Epidermal melanocyte (primary cell): ENCODE results near the gene FASTKD3.
A peak's percentile ranks its signal among the peaks of the same experiment; 100 is the strongest.

ENCODE experiments used
- DNase-seq: peaks from one replicate; pipeline ENCODE4 v3.0.0; 2011; ENCODE audit warnings: low spot score; ENCODE audit not compliant: insufficient read length

Gene FASTKD3

DNA sequence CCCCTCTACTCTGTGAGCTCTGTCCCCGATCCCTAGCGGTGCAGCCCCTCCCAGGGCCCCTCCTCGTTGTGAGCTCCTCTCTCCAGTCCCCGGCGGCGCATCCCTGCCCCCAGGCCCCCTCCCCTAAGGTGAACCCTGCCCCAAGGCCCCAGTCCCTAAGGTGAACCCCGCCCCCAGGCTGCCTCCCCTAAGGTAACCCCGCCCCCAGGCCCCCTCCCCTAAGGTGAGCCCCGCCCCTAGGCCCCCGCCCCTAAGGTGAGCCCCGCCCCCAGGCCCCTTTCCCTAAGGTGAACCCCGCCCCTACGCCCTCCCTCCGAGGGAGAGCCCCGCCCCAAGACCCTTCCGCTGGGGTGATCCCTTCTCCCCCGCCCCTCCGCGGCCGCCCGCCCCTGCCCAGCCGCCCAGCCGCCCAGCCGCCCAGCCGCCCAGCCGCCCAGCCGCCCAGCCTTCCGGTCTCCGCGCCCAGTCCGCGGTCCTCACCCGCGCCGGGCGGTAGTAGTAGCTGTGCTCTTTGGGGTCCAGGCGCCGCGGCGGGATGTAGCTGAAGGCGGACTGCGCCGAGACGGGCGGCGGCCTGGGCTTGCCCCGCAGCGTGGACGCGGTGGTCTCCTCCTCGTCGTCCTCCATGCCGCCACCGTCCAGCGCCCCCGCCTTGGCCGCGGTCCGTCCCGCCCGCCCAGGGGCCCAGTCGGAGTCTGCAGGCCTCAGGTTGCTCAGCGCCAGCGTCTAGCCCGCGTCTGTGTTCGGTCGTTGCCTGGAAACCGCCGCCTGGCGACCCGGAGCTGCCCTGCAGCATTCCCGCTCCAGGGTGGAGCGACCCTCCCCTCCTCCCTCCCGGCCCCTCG, 18.2 kb downstream of the FASTKD3 start, which contains the start of gene CFAP90:
CFAP90 (minus strand) TSS at position 739 of the 845 bp plus-strand sequence; CDS start at position 627, 112 bp downstream.
- DNase-seq: no peak

DNA sequence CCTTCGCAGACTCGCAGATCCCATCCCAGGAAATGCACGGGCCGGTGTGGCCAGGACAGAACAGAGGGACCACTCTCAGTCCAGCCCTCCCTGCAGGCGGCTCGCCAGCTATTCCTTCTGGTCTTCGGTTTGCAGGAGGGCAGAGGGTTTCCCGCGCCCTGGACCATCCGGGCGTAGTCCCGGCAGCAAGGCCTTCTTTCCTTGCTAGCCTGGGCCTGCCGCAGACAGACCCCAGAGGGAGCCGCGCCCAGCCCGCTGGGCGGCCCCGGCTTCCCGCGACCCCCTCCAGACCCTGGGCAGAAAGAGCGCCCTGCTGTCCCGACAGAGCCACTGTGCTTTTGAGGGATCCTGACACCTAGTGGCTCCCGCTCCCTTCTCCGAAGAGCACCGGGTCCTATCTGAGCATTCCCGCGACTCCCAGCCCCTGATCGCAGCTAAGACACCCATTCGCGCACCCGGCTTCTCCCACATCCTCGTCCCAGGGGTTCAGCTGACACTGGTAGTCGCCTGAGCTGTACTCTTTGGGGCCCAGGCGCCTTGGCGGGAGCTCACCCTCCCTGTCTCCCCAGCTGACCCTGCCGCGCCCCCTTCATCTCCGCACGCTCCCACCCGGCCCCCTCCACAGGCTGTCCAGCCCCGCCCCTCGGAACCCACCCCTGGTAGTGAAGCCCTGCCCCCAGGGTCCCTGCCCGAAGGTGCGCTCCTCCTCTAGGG, 19.0 kb downstream of the FASTKD3 start:
- no peak for DNase-seq

DNA sequence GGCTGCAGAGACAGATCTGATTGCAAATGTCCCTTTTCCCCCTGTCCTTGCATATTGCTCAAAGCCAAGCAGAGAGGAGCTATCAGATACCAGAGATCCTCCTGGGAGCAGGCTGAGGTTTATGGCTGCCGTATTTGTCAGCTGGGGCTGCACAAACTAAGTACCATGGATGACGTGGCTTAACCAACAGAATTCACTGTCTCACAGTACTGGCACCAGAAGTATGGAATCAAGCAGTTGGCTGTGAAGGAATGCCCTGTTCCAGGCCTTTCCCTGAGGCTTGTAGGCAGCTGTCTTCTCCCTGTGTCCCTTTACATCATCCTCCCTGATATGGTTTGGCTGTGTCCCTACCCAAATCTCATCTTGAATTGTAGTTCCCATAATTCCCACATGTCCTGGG, 20.5 kb downstream of the FASTKD3 start:
- no peak for DNase-seq

DNA sequence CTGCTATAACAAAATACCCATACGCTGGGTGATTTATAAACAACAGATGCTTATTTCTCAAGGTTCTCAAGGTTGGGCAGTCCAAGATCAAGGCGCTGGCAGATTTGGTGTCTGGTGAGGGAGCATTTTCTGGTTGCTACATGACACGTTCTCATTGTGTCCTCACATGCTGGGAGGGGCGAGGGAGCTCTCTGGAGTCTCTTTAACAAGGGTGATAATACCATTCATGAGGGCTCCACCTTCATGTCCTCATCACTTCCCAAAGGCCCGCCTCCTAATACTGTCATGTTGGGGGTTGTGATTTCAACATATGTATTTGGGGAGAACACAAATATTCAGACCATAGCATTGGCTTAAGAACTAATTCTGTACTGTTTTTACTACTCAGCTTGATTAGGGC, 22.5 kb downstream of the FASTKD3 start:
- no peak for DNase-seq

DNA sequence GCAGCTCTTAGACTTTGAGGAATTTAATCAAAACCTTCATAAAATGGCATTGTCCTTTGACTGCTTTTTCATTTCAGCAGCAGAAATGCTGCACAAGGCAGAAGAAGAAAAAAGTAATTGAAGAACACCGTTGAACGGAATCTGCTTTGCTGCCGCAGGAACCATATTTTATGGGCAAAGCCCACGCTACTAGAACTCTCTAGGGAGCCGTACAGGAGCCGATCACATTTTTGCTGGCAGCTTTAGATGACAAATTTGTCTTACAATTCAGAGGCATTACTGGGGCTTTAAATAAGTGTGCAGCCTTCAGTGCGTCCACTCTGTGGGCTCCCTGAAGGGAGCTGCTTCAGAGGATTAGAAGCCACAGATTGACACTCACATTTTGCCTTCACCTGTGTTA, 23.3 kb downstream of the FASTKD3 start:
- DNase-seq: no peak

DNA sequence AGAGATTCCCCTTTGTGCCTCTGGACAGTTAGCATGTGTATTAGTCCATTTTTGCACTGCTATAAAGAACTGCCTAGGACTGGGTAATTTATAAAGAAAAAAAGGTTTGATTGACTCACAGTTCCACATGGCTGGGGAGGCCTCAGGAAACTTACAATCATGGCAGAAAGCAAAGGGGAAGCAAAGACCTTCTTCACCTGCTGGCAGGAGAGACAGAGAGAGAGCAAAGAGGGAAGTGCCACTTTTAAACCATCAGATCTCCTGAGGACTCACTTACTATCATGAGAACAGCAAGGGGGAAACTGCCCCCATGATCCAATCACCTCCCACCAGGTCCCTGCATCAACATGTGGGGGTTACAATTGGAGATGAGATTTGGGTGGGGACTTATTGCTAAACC, 23.9 kb downstream of the FASTKD3 start:
- DNase-seq: no peak

DNA sequence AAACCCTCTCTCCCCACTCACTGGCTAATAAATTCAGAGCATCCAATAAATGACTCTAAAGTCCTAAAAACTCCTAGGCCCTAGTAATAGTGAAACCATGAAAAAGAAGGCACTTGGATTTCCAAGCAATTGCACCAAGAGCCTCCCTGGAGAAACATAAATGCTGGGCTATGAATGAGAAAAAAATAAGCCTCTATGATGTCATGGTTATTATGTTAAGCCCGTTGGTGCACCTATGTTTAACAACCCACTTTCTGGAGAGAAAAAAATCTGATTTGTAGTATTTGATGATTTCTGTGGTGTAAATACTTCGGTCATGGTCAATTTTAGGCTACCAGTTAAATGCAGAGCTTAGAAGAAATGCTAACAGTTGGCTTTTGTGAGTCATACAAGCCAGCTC, 26.3 kb downstream of the FASTKD3 start:
- no peak for DNase-seq

DNA sequence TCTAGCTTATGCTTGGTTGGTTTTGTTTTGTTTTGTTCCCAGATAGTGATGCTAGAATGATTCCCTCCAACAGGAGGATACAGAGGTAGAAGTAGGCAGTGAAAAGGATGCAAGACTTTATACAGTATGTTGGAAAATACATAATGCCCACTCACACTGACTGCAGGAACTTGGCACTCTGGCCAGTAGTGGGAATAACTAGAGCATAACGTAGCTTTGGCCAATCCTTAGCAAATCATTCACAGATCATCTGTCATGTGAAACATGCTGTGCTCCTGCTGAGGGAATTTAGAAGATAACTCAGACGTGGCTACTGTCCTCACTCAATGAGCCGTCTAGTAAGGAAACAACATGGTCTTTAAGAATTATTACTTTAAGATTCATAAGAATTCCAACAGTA, 31.4 kb downstream of the FASTKD3 start:
- no peak for DNase-seq

DNA sequence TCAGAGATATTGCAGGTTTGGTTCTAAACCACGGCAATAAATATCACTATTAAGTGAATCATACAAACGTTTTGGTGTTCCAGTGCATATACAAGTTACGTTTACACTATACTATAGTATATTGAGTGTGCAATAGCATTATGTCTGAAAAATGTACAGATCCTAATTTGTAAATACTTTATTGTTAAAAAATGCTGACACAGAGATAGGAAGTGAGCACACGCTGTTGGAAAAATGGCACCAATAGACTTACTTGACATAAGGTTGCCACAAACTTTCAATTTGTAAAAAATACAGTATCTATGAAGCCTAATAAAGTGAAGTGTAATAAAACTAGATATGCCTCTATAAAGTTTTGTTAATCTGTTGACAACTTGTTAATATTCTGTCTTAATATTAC, 33.8 kb downstream of the FASTKD3 start:
- no peak for DNase-seq

DNA sequence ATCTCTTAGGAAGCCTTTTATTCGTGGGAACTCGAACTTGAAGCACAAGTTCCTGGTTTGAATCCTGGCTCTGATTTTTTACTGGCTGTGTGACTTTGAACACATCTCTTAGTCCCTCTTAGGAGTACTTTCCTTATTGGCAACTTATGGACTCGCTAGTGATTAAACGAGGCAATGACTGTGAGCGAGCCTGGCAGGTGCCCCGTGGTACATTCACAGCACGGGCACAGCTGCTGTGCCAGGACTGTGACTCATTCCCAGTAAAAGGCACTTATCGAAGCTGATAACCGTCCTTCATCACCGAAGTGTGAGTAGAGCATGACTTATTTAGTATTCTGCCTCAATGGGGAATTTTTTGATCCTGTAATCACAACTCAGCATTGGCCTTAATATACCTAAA, 40.6 kb downstream of the FASTKD3 start:
- no peak for DNase-seq

DNA sequence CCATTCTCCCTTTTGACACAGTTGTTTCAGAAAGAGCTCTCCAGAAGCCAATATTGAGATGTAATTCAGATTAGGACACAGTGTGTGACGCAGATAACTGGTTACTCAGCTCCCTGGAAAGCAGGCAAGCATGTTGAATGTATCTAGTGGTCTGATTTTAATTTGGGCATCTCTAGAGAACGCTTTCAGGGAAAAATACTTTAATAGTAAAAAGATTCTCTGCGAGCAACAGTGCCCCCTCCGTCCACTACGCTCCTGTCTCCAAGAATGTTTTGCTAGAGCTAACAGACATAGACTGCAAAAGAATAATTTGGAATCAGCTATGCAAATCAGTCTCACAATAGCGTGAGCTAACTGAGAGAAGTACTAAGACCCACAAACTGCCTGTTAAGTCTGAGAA, 41.2 kb downstream of the FASTKD3 start:
- DNase-seq: no peak

DNA sequence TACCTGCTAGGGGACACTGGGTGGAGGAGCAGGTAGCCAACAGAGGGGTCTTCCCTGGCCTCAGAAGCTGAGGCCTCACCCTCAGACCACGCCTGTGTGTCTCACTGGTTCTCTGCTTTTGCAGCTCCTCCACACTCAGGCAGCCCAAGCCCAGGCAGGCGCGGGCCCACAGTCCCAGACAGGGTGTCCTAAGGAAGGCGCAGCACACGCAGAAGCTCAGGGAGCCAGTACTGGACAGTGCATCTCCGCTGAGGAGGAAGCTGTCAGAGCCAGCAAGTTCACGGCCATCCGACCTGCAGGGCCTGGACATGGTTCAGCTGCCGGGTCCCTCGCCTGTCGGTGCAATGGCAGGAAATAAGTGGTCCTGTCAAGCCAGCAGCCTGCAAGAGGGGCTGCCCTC, 43.2 kb downstream of the FASTKD3 start:
- no peak for DNase-seq

DNA sequence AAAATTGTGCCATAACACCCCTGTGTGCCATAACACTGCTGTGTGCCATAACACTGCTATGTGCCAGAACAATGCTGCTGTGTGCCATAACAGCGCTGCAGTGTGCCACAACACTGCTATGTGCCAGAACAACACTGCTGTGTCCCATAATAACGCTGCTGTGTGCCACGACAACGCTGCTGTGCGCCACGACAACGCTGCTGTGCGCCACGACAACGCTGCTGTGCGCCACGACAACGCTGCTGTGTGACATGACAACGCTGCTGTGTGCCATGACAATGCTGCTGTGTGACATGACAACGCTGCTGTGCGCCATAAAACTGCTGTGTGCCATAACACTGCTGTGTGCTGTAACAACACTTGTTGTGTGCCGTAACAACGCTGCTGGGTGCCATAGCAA, 43.8 kb downstream of the FASTKD3 start:
- DNase-seq: no peak

DNA sequence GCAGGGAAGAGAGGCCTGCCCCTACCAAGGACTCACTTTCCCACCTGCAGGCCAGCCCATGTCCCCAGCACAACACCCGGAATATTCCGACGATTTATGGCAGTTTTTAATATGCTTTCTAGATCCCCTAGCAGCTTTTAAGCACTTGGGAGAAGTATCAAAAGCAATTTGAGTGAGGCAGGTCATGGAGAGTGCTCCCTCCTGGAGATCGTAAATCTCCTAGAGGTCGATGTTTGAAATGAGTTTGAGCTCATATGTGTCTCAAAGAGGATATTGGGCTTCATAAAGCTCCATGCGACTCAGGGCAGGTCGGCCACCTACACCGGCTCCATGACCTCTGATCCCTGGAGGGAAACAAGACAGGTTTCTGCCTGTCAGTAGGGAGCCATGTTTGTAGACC, 45.2 kb downstream of the FASTKD3 start:
- DNase-seq: no peak

DNA sequence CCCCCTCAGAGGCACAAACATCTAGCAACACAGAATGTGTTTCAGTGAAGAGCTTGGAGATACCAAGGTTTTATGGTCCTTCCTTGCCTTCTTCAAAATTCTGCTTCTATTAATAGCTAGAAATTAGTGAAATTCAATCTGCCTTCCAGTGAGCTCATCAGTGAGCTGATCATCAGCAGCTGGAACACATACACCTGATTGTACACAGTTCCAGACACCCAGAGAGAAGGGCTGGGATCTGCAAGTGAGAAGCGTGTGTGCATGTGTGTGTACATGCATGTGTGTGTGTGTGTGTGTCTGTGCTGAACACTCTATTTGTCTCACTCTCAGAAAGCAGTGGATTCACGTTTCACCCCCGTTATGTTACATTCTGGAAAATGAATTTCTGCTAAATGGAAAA, 46.4 kb downstream of the FASTKD3 start:
- no peak for DNase-seq

DNA sequence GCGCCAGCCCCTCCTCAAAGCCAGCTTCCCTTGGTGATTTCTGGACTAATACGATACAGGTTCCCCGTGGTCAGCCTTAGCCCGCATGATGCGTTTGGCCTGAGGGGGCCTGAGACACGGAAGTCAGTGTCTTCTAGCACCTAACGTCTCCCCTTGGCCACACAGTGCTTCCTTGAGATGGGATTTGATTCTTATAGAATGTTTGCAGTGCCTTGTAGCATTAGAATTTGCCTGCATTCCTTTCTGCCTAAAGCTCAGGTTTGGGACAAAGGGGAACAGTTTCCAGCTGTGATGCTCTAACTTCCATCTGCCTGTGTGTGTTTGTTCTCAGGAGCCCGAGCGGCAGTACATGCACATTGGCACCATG, 52.3 kb downstream of the FASTKD3 start:
- no peak for DNase-seq

DNA sequence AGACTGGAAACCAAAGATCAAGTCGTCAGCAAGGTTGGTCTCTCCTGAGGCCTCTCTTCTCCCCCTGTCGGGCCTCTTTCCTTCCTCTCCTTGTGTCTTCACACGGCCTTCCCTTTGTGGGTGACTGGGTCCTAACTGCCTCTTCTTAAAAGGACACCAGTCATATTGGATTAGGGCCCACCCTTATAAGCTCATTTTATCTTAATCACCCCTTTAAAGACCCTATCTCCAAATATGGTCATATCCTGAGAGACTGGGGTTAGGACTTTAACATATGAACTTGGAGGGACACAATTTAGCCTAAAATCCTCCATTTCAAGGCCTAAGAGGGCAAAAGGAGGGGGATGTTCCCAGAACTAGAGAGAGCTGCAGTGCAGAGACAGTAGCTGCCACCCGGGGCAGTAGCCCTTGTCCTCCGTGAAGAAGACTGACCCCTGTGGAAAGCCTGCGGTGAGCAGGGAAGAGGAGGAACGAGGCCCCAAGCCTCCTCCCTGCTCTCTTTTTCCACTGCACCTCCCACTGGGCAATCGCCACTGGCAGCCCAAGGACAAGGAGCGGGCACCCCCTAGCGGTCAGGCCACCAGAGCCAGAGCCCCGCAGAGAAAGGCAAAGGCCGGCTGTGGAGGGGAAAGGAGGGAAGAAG, 52.8 kb downstream of the FASTKD3 start:
- peak; percentile 72 for DNase-seq

DNA sequence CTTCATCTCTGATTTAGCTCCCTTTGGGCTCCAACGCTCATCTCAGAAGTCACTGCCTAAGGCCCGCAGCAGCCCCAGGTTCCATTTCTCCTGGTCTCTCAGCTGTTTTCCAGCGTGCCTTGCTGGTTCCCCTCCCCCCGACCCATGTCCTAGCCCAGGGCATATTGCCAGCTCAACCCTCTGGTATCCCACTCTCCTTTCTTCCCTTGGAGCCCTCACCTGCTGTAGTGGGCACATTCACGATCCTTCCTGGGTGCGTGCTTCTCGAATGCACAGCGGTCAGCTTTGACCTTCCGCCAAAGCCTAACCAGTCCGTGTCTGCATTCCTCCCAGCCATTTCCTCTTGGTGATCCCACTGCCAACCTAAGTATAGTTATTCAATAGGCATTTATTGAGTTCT, 54.0 kb downstream of the FASTKD3 start:
- DNase-seq: no peak

DNA sequence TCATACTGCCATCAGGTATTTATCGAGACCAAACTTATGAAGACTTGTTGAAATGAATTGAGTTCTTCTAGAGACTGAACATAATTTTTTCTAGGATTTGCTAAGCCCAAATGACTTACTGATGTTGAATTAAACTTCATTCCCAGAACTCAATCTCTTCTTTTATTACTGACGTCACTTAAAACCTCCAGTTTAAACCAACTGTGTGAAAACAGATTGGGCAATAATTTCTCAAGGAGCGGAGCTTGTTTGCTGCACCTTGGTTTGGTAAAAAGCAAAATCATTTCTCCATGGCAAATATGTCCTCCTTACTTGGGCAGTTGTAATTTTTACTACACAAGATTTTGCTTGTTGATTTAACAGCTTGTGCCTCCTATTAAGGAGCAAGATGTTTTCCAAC, 55.3 kb downstream of the FASTKD3 start:
- no peak for DNase-seq

DNA sequence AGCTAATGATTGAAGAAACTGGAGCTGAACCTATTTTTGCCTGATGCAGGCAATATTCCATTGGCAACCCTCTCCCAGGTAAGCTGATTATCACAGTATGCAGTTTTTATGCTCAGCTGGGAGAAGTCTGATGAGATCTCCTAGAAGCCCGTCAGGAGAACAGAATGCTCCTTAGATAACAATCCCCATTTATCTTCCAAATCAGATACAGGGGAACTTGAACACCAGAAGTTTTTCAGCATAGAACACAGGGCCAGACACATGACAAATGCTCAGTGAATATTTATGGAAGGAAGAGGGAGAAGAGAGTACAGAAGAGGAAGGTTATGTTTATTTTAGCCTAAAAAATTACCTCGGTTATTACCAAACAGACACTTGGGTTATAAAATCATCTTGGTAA, 55.8 kb downstream of the FASTKD3 start:
- no peak for DNase-seq

DNA sequence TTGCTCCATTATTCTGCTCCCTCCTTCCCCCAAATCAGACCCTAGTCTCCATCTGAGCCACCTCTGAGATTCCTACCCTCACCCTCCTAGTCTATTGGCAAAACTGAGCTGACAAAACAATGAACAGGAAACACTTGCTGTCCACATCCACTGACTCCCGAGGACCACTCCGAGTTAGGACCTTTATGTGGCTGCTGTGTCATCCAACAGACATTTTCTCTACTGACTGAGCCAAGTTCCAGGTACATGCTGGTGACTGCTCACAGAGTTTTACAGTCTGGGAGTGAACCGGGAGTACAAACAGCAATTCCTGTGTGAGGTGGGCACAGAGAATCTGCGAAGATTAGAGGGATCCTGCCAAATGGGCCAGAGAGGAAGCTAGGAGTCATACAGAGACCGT, 57.1 kb downstream of the FASTKD3 start:
- no peak for DNase-seq
